ENCODE measurements around the gene MAX.

The MAX gene

DNA sequence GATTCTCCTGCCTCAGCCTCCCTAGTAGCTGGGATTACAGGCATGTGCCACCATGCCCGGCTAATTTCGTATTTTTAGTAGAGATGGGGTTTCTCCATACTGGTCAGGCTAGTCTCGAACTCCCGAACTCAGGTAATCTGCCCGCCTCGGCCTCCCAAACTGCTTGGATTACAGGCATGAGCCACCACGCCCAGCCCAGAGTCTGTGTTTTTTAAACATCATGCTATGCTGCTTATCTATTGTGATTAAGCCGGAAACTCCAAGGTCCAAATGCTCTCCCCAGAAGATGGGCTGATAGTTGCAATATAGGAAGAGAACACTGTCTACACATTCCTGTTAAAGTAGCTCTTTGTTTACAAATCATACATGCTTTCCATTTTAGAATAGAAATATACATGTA, 30.5 kb upstream of the MAX start:
- no peaks in the 10 kb centered on the region for H3K9me3 ChIP-seq (ENCODE audit: control insufficient read depth in 2 of 2, low read length in 2 of 2)
- H3K27me3 ChIP-seq (ENCODE audit: control insufficient read depth in 1 of 2, insufficient read depth in 2 of 2, low read length in 2 of 2), result no peaks in the 10 kb centered on the region
- H3K36me3 ChIP-seq (ENCODE audit: control insufficient read depth in 2 of 2, insufficient read depth in 2 of 2, low read length in 2 of 2), result no peaks in the 10 kb centered on the region
- H3K4me1 ChIP-seq (ENCODE audit: control insufficient read depth, insufficient read depth, low read length), result no peaks in the 10 kb centered on the region
- no peak overlapping the region for H3K4me3 ChIP-seq (ENCODE audit: low read length in 2 of 2)
- no peak overlapping the region for H3K9ac ChIP-seq (ENCODE audit: low read length in 2 of 2)
- no peak overlapping the region for H3K27ac ChIP-seq (ENCODE audit: low read length)

DNA sequence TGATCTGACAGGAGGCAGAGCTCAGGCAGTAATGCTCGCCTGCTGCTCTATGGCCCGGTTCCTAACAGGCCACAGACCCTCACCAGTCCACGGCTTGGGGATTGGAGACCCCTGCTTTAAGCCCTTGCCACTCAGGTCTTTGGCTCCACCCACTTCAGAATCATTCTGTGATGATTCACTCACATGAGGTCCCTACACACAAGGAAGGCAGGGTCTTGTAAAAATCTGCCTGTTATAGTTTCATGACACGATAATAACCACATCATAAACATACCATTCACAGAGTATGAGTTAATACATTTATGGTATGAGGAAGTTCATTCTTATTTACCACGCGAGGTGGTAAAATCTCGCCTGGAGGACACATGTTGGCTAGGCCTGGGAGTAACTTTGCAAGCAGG, 29.0 kb upstream of the MAX start:
- Histone ChIP-seq H3K27ac (ENCODE audit: low read length) (no peak overlapping the region), H3K9ac (ENCODE audit: low read length in 2 of 2) (no peak overlapping the region), H3K9me3 (ENCODE audit: control insufficient read depth in 2 of 2, low read length in 2 of 2) (no peaks in the 10 kb centered on the region), H3K4me3 (ENCODE audit: low read length in 2 of 2) (no peak overlapping the region), H3K4me1 (ENCODE audit: control insufficient read depth, insufficient read depth, low read length) (no peaks in the 10 kb centered on the region), H3K36me3 (ENCODE audit: control insufficient read depth in 2 of 2, insufficient read depth in 2 of 2, low read length in 2 of 2) (no peaks in the 10 kb centered on the region), H3K27me3 (ENCODE audit: control insufficient read depth in 1 of 2, insufficient read depth in 2 of 2, low read length in 2 of 2) (no peaks in the 10 kb centered on the region)

DNA sequence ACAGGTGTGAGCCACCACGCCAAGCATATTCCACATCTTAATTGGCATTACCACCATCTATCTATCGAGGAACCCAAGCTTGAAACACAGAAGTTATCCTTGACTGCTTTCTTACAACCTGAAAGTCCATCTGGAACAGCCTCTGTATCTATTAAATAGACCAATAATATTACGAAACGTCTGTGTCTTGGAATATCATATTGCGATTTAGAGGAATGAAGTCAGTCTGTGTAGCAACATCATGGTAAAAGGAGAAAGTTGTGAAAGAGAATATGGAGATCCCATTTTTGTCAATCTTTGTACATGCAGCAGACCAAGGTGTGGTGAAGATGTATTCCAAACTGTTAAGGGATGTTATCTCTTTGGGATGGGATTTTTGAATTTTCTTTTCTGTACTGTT, 25.8 kb upstream of the MAX start:
- H3K9ac ChIP-seq (ENCODE audit: low read length in 2 of 2), result no peak overlapping the region
- H3K36me3 ChIP-seq (ENCODE audit: control insufficient read depth in 2 of 2, insufficient read depth in 2 of 2, low read length in 2 of 2), result no peaks in the 10 kb centered on the region
- no peaks in the 10 kb centered on the region for H3K27me3 ChIP-seq (ENCODE audit: control insufficient read depth in 1 of 2, insufficient read depth in 2 of 2, low read length in 2 of 2)
- no peak overlapping the region for H3K4me3 ChIP-seq (ENCODE audit: low read length in 2 of 2)
- H3K27ac ChIP-seq (ENCODE audit: low read length), result no peak overlapping the region
- H3K4me1 ChIP-seq (ENCODE audit: control insufficient read depth, insufficient read depth, low read length), result no peaks in the 10 kb centered on the region
- H3K9me3 ChIP-seq (ENCODE audit: control insufficient read depth in 2 of 2, low read length in 2 of 2), result no peaks in the 10 kb centered on the region

DNA sequence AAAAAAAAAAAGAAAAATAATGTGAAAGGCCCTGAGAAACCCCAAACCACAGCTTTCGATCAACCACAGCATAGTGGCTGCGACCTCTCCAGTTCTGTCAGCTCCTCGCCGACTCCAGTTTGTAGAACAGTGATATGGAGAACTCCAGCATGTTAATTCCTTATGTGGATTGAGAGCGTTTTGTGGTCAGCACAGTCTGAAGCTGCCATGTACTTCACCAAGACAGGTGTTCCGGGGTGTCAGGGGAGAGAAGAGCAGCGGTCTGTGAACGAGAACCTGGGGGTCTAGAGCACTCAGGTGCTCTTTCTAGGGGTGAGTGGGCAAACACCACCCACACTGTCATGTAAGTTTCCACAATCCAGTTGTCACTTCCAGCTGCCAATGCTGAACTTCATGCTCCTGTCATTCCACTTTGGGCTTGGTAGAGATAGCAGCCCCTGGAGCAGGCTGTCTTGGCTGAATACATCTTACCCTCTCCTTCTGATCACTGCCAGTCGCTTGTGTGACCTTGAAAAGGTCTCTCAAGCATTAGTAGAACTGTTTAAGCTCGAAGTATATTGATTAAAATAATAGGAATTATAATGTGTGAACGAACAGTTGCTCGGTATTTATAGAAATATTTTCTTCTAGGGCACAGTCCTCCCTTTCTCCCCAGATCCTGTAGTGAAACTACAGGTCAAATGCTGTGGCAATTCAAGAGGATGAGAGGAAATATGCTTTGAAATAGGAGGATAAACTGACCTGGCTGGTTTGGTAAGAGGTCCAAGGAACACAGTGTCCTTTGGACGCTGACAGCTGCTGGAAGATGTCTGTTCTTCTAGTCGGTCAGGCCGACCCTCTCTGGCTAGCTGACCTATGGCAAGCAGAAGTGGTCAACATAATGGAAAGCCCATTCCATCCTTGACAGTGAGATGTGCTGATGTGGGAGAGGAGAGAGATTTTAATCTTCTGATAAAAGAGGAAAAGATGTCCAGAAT, 15.7 kb upstream of the MAX start:
- Histone ChIP-seq H3K9me3 (ENCODE audit: control insufficient read depth in 2 of 2, low read length in 2 of 2) (peaks cover 0 to 3% of the 10 kb centered on the region in 2 donors), H3K4me1 (ENCODE audit: control insufficient read depth, insufficient read depth, low read length) (no peaks in the 10 kb centered on the region), H3K9ac (ENCODE audit: low read length in 2 of 2) (no peak overlapping the region), H3K27me3 (ENCODE audit: control insufficient read depth in 1 of 2, insufficient read depth in 2 of 2, low read length in 2 of 2) (no peaks in the 10 kb centered on the region), H3K36me3 (ENCODE audit: control insufficient read depth in 2 of 2, insufficient read depth in 2 of 2, low read length in 2 of 2) (no peaks in the 10 kb centered on the region), H3K4me3 (ENCODE audit: low read length in 2 of 2) (no peak overlapping the region), H3K27ac (ENCODE audit: low read length) (no peak overlapping the region)

DNA sequence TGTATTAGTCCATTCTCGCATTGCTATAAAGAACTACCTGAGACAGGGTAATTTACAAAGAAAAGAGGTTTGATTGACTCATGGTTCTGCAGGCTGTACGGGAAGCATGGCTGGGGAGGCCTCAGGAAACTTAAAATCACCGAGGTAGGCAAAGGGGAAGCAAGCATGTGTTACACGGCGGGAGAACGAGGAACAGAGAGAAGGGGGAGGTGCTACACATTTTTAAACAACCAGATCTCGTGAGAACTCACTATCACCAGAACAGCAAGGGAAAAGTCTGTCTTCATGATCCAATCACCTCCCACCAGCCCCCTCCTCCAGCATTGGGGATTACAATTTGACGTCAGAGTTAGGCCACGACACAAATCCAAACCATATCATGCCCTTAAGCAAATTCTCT, 13.3 kb upstream of the MAX start:
- H3K9me3 ChIP-seq (ENCODE audit: control insufficient read depth in 2 of 2, low read length in 2 of 2), result no peaks in the 10 kb centered on the region
- H3K36me3 ChIP-seq (ENCODE audit: control insufficient read depth in 2 of 2, insufficient read depth in 2 of 2, low read length in 2 of 2), result no peaks in the 10 kb centered on the region
- no peaks in the 10 kb centered on the region for H3K27me3 ChIP-seq (ENCODE audit: control insufficient read depth in 1 of 2, insufficient read depth in 2 of 2, low read length in 2 of 2)
- H3K4me3 ChIP-seq (ENCODE audit: low read length in 2 of 2), result no peak overlapping the region
- H3K27ac ChIP-seq (ENCODE audit: low read length), result no peak overlapping the region
- H3K4me1 ChIP-seq (ENCODE audit: control insufficient read depth, insufficient read depth, low read length), result no peaks in the 10 kb centered on the region
- H3K9ac ChIP-seq (ENCODE audit: low read length in 2 of 2), result no peak overlapping the region

DNA sequence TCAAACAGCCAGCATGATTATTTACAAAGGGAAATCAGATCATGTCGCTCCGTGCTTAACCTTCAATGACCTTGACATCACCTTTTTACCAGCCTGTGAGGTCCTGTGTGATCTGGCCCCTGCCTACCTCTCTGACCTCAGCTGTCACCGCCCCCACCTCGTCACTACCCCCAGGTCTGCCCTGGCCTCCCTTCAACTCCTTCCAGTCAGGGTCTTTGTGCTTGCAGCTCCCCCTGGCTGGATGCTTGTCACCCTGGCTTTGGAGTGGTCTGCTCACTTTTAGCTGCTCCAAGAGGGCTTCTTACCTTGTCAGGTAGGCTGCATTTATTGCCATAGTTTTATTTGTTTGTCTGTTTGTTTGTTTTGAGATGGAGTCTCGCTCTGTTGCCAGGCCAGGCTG, 8.2 kb upstream of the MAX start:
- Histone ChIP-seq H3K36me3 (ENCODE audit: control insufficient read depth in 2 of 2, insufficient read depth in 2 of 2, low read length in 2 of 2) (no peaks in the 10 kb centered on the region), H3K4me3 (ENCODE audit: low read length in 2 of 2) (no peak overlapping the region), H3K27ac (ENCODE audit: low read length) (no peak overlapping the region), H3K9me3 (ENCODE audit: control insufficient read depth in 2 of 2, low read length in 2 of 2) (no peaks in the 10 kb centered on the region), H3K4me1 (ENCODE audit: control insufficient read depth, insufficient read depth, low read length) (no peaks in the 10 kb centered on the region), H3K9ac (ENCODE audit: low read length in 2 of 2) (no peak overlapping the region), H3K27me3 (ENCODE audit: control insufficient read depth in 1 of 2, insufficient read depth in 2 of 2, low read length in 2 of 2) (peaks cover 0 to 2% of the 10 kb centered on the region in 2 donors)

DNA sequence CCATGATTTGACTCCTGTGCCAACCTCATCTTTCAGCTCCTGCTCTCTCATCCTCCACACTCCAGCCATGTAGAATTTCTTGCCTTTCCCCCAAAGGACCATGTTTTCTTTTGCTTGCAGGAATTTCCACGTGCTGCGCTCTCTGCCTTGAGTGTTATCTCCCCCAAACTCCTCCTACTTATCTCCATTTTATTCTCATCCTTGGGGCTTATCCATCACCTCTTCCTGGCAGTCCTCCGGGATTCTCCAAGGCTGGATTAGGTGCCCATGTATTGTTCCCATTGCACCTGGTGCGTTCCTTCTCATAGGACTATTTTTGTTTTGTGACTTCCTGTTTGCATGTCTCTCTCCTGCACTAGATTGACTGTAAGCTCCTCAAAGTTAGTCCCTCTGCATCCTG, 7.0 kb upstream of the MAX start:
- Histone ChIP-seq H3K9ac (ENCODE audit: low read length in 2 of 2) (no peak overlapping the region), H3K36me3 (ENCODE audit: control insufficient read depth in 2 of 2, insufficient read depth in 2 of 2, low read length in 2 of 2) (no peaks in the 10 kb centered on the region), H3K27ac (ENCODE audit: low read length) (no peak overlapping the region), H3K4me3 (ENCODE audit: low read length in 2 of 2) (no peak overlapping the region), H3K4me1 (ENCODE audit: control insufficient read depth, insufficient read depth, low read length) (no peaks in the 10 kb centered on the region), H3K27me3 (ENCODE audit: control insufficient read depth in 1 of 2, insufficient read depth in 2 of 2, low read length in 2 of 2) (peaks cover 0 to 2% of the 10 kb centered on the region in 2 donors), H3K9me3 (ENCODE audit: control insufficient read depth in 2 of 2, low read length in 2 of 2) (no peaks in the 10 kb centered on the region)

DNA sequence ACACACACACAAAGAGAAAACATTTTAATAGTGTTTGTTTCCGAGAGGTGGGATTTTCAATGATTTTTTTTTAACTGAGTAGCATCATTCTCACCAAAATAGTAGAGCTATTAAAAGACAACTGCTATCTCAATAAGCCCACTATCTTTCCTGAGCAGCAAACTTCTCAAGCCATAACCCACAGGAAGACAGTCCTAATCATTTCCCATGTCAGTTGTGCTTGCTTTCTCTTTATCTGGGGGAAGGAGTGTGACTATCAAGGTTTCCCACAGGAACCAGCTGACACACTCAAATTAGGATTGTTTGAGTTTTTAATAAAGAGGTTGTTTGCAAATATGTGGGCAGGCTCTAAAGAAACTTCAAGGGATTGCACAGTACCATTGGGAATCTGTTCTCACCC, 4.9 kb upstream of the MAX start:
- Histone ChIP-seq H3K4me3 (ENCODE audit: low read length in 2 of 2) (no peak overlapping the region), H3K36me3 (ENCODE audit: control insufficient read depth in 2 of 2, insufficient read depth in 2 of 2, low read length in 2 of 2) (no peaks in the 10 kb centered on the region), H3K4me1 (ENCODE audit: control insufficient read depth, insufficient read depth, low read length) (peaks cover 8% of the 10 kb centered on the region), H3K9me3 (ENCODE audit: control insufficient read depth in 2 of 2, low read length in 2 of 2) (no peaks in the 10 kb centered on the region), H3K27ac (ENCODE audit: low read length) (no peak overlapping the region), H3K9ac (ENCODE audit: low read length in 2 of 2) (no peak overlapping the region), H3K27me3 (ENCODE audit: control insufficient read depth in 1 of 2, insufficient read depth in 2 of 2, low read length in 2 of 2) (peaks cover 0 to 2% of the 10 kb centered on the region in 2 donors)

DNA sequence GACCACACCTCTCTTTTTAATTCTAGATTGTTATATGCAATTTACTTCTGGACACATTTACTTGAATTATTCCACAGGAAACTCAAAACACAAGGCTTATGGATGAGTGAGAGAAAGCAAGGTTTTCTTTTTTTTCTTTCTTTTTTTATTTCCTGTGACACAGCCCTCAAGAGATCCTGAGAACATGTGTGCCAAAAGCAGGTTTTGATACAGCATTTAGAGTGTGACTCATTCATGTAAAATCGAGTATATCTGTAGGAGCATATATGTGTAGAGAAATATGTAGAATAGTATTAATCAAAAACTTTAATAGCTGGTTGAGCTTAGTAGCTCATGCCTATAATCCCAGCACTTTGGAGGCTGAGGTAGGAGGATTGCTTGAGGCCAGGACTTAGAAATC, 4.4 kb upstream of the MAX start:
- Histone ChIP-seq H3K27me3 (ENCODE audit: control insufficient read depth in 1 of 2, insufficient read depth in 2 of 2, low read length in 2 of 2) (peaks cover 0 to 2% of the 10 kb centered on the region in 2 donors), H3K4me3 (ENCODE audit: low read length in 2 of 2) (no peak overlapping the region), H3K9ac (ENCODE audit: low read length in 2 of 2) (no peak overlapping the region), H3K9me3 (ENCODE audit: control insufficient read depth in 2 of 2, low read length in 2 of 2) (no peaks in the 10 kb centered on the region), H3K4me1 (ENCODE audit: control insufficient read depth, insufficient read depth, low read length) (peaks cover 8% of the 10 kb centered on the region), H3K36me3 (ENCODE audit: control insufficient read depth in 2 of 2, insufficient read depth in 2 of 2, low read length in 2 of 2) (no peaks in the 10 kb centered on the region), H3K27ac (ENCODE audit: low read length) (no peak overlapping the region)

DNA sequence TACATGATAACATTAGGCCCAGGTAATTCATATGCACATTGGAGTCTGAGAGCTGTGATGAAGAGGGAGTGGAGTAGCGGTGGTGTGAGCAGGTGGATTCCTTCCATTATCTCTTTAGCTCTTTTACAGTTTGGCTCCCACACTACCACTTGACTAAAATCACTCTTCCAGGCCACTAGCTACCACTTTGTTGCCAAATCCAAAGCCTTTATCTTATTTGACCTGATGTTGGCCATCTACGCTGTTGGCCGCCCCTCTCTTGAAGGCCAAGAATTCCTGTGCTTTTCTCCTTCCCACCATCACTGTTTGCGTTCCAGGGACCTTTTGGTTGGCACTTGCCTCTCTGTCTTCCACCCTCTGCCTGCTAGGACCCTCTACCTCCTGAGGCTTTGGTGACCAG, 4.0 kb upstream of the MAX start:
- Histone ChIP-seq H3K27ac (ENCODE audit: low read length) (no peak overlapping the region), H3K4me1 (ENCODE audit: control insufficient read depth, insufficient read depth, low read length) (peaks cover 8% of the 10 kb centered on the region), H3K27me3 (ENCODE audit: control insufficient read depth in 1 of 2, insufficient read depth in 2 of 2, low read length in 2 of 2) (peaks cover 0 to 2% of the 10 kb centered on the region in 2 donors), H3K36me3 (ENCODE audit: control insufficient read depth in 2 of 2, insufficient read depth in 2 of 2, low read length in 2 of 2) (no peaks in the 10 kb centered on the region), H3K4me3 (ENCODE audit: low read length in 2 of 2) (no peak overlapping the region), H3K9me3 (ENCODE audit: control insufficient read depth in 2 of 2, low read length in 2 of 2) (no peaks in the 10 kb centered on the region), H3K9ac (ENCODE audit: low read length in 2 of 2) (no peak overlapping the region)

DNA sequence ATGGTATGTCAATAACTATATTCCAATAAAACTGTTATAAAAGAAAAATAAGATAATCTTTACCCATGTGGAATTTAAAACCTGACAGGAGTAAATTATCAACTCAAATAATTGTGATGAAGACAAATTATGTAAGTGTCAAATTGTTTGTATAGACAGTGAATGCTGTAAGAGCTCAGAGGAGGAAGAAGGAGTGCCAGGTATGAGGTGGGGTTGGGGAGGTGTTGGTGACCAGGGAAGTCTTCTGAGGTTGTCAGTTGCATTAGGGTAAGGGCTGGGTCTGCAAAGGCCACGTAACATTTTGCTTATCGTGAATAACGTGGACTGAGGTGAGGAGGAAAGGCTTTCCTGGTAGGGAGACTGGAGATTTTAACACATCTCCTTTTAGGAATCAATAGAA, 2.5 kb upstream of the MAX start:
- Histone ChIP-seq H3K9ac (ENCODE audit: low read length in 2 of 2) (no peak overlapping the region), H3K27ac (ENCODE audit: low read length) (no peak overlapping the region), H3K27me3 (ENCODE audit: control insufficient read depth in 1 of 2, insufficient read depth in 2 of 2, low read length in 2 of 2) (no peaks in the 10 kb centered on the region), H3K36me3 (ENCODE audit: control insufficient read depth in 2 of 2, insufficient read depth in 2 of 2, low read length in 2 of 2) (no peaks in the 10 kb centered on the region), H3K9me3 (ENCODE audit: control insufficient read depth in 2 of 2, low read length in 2 of 2) (no peaks in the 10 kb centered on the region), H3K4me1 (ENCODE audit: control insufficient read depth, insufficient read depth, low read length) (peaks cover 13% of the 10 kb centered on the region), H3K4me3 (ENCODE audit: low read length in 2 of 2) (no peak overlapping the region)
